ENCODE data around the gene SH3RF2.

- TF ChIP-seq, protein P1, sequence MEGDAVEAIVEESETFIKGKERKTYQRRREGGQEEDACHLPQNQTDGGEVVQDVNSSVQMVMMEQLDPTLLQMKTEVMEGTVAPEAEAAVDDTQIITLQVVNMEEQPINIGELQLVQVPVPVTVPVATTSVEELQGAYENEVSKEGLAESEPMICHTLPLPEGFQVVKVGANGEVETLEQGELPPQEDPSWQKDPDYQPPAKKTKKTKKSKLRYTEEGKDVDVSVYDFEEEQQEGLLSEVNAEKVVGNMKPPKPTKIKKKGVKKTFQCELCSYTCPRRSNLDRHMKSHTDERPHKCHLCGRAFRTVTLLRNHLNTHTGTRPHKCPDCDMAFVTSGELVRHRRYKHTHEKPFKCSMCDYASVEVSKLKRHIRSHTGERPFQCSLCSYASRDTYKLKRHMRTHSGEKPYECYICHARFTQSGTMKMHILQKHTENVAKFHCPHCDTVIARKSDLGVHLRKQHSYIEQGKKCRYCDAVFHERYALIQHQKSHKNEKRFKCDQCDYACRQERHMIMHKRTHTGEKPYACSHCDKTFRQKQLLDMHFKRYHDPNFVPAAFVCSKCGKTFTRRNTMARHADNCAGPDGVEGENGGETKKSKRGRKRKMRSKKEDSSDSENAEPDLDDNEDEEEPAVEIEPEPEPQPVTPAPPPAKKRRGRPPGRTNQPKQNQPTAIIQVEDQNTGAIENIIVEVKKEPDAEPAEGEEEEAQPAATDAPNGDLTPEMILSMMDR (IDR thresholded peaks at IDR 0.05) = no peak
- TF ChIP-seq POLR2AphosphoS5 (IDR thresholded peaks at IDR 0.05) (no peak), EP300 (IDR thresholded peaks at IDR 0.05) (no peak), POLR2A (IDR thresholded peaks at IDR 0.05) (no peak)
These were observed 96.5 kb downstream of the SH3RF2 start for GRCh38 chr5:146032911-146033310.

All from upper lobe of left lung (tissue), 4 donors.